Measurements from ENCODE around the gene COX7B. TPM values are rescaled to one million over a fixed set of nuclear protein-coding genes. Genes with fewer than 3 reads are reported as not detected.
"Not testable (repeated sequence)": the region's sequence is repeated elsewhere in the genome, so short reads cannot be mapped to it uniquely, and the experiment has no call there.

Gene COX7B
- 358 and 360 TPM in 2 replicates for total RNA-seq

- peak; percentile 53 for TF ChIP-seq CTCF (IDR thresholded peaks at IDR 0.05; ENCODE audit: insufficient read depth, low read length, severe bottlenecking)
- DNase-seq (ENCODE audit: low read depth) = peak; percentile 91
- no peaks in the 10 kb centered on the region for H3K36me3 ChIP-seq (ENCODE audit: control insufficient read depth, insufficient read depth, low read length)
- no peak for FAIRE-seq
- H3K4me3 ChIP-seq (ENCODE audit: low read depth, low read length) = peak within 1 kb of the TSS; percentile 49
- H3K27me3 ChIP-seq (ENCODE audit: control insufficient read depth, insufficient read depth, low read length) = no peaks in the 10 kb centered on the region
Measured at GRCh38 chrX:77899081-77899828, at the start of gene COX7B. TSS of gene COX7B (plus strand) at chrX:77899468. CDS start at chrX:77899554, 86 bp downstream.

GRCh38 chrX:77875372-77875771 lies 23.9 kb upstream of the COX7B start:
- no peaks in the 10 kb centered on the region for H3K27me3 ChIP-seq (ENCODE audit: control insufficient read depth, insufficient read depth, low read length)
- TF ChIP-seq CTCF (IDR thresholded peaks at IDR 0.05; ENCODE audit: insufficient read depth, low read length, severe bottlenecking) = no peak
- no peak overlapping the region for H3K4me3 ChIP-seq (ENCODE audit: low read depth, low read length)
- no peak for DNase-seq (ENCODE audit: low read depth)
- FAIRE-seq = no peak
- no peaks in the 10 kb centered on the region for H3K36me3 ChIP-seq (ENCODE audit: control insufficient read depth, insufficient read depth, low read length)

GRCh38 chrX:77881418-77881817 lies 17.9 kb upstream of the COX7B start:
- not testable (repeated sequence) for H3K27me3 ChIP-seq (ENCODE audit: control insufficient read depth, insufficient read depth, low read length); H3K36me3 ChIP-seq (ENCODE audit: control insufficient read depth, insufficient read depth, low read length); FAIRE-seq; H3K4me3 ChIP-seq (ENCODE audit: low read depth, low read length); DNase-seq (ENCODE audit: low read depth)

GRCh38 chrX:77892887-77893286 lies 6.4 kb upstream of the COX7B start:
- no peak for TF ChIP-seq CTCF (IDR thresholded peaks at IDR 0.05; ENCODE audit: insufficient read depth, low read length, severe bottlenecking)
- DNase-seq (ENCODE audit: low read depth) = no peak
- H3K4me3 ChIP-seq (ENCODE audit: low read depth, low read length) = no peak overlapping the region
- FAIRE-seq = no peak
- H3K27me3 ChIP-seq (ENCODE audit: control insufficient read depth, insufficient read depth, low read length) = no peaks in the 10 kb centered on the region
- H3K36me3 ChIP-seq (ENCODE audit: control insufficient read depth, insufficient read depth, low read length) = no peaks in the 10 kb centered on the region

GRCh38 chrX:77893713-77894112 lies 5.6 kb upstream of the COX7B start:
- FAIRE-seq (no peak), DNase-seq (ENCODE audit: low read depth) (no peak)
- H3K27me3 ChIP-seq (ENCODE audit: control insufficient read depth, insufficient read depth, low read length) = no peaks in the 10 kb centered on the region
- no peak for TF ChIP-seq CTCF (IDR thresholded peaks at IDR 0.05; ENCODE audit: insufficient read depth, low read length, severe bottlenecking)
- H3K4me3 ChIP-seq (ENCODE audit: low read depth, low read length) = no peak overlapping the region
- H3K36me3 ChIP-seq (ENCODE audit: control insufficient read depth, insufficient read depth, low read length) = no peaks in the 10 kb centered on the region

- no peaks in the 10 kb centered on the region for H3K36me3 ChIP-seq (ENCODE audit: control insufficient read depth, insufficient read depth, low read length)
- TF ChIP-seq CTCF (IDR thresholded peaks at IDR 0.05; ENCODE audit: insufficient read depth, low read length, severe bottlenecking) = no peak
- FAIRE-seq (no peak), DNase-seq (ENCODE audit: low read depth) (peak; percentile 91)
- no peaks in the 10 kb centered on the region for H3K27me3 ChIP-seq (ENCODE audit: control insufficient read depth, insufficient read depth, low read length)
- peak within 1 kb of the TSS; percentile 68 for H3K4me3 ChIP-seq (ENCODE audit: low read depth, low read length)
Measured at GRCh38 chrX:77894921-77895886, 4.1 kb upstream of the COX7B start, which contains the start of gene MAGT1. TSS of gene MAGT1 (minus strand) at chrX:77895435. CDS start at chrX:77895410, 25 bp downstream.

All from bronchial epithelial cell (primary cell).